ENCODE results near the gene STXBP6. TPM values are rescaled to one million over a fixed set of nuclear protein-coding genes. Genes with fewer than 3 reads are reported as not detected.

The STXBP6 gene
- total and polyA plus RNA-seq, 12 donors: 0.06 to 3.7 (median 0.68) TPM

DNA sequence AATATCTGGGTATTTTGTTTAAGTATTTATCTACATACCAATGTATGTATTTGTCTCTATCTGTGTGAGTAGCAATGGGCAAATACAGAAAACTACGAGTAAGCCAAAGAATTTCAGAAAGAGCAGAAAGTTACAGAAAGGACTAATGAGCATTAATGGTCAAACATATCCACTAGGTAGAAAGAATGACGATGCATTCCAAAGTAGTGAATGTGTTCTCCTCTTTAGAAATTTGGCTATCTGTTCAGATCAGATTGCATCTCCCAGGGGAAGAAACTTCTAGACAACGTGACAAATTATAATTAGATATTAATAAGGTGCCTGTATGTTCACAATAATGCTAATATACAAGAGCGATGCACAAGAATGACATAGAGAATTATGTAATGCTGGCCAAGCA, 221.5 kb downstream of the STXBP6 start:
- no peak for DNase-seq
- Histone ChIP-seq H3K9me3 (replicated peaks in 1 of 3) (no peaks in the 10 kb centered on the region), H3K27me3 (no peaks in the 10 kb centered on the region), H3K4me3 (no peak overlapping the region), H3K36me3 (replicated peaks in 1 of 2) (no peaks in the 10 kb centered on the region), H3K4me1 (replicated peaks in 1 of 2) (no peaks in the 10 kb centered on the region), H3K27ac (no peak overlapping the region)
- WGBS, 4 donors: 66 to 90% (median 79%) methylated on average over 4 of the region's 4 CpGs
- intact Hi-C loops (cut with DNase I): no loop called here
- TF ChIP-seq, protein P1, sequence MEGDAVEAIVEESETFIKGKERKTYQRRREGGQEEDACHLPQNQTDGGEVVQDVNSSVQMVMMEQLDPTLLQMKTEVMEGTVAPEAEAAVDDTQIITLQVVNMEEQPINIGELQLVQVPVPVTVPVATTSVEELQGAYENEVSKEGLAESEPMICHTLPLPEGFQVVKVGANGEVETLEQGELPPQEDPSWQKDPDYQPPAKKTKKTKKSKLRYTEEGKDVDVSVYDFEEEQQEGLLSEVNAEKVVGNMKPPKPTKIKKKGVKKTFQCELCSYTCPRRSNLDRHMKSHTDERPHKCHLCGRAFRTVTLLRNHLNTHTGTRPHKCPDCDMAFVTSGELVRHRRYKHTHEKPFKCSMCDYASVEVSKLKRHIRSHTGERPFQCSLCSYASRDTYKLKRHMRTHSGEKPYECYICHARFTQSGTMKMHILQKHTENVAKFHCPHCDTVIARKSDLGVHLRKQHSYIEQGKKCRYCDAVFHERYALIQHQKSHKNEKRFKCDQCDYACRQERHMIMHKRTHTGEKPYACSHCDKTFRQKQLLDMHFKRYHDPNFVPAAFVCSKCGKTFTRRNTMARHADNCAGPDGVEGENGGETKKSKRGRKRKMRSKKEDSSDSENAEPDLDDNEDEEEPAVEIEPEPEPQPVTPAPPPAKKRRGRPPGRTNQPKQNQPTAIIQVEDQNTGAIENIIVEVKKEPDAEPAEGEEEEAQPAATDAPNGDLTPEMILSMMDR (IDR thresholded peaks at IDR 0.05): no peak
- no peak for TF ChIP-seq POLR2A (IDR thresholded peaks at IDR 0.05)

GRCh38 chr14:24826390-24826789, 223.6 kb downstream of the STXBP6 start:
- intact Hi-C loops (cut with DNase I): no loop called here
- no peaks in the 10 kb centered on the region for H3K27me3 ChIP-seq
- H3K4me1 ChIP-seq (replicated peaks in 1 of 2): no peaks in the 10 kb centered on the region
- 78 to 82% (median 80%) methylated on average over 5 of the region's 5 CpGs for WGBS, 4 donors
- H3K36me3 ChIP-seq (replicated peaks in 1 of 2): no peaks in the 10 kb centered on the region
- DNase-seq: no peak
- no peak for TF ChIP-seq POLR2A (IDR thresholded peaks at IDR 0.05)
- TF ChIP-seq, protein P1 (IDR thresholded peaks at IDR 0.05): no peak
- H3K4me3 ChIP-seq: no peak overlapping the region
- H3K27ac ChIP-seq: no peak overlapping the region
- no peaks in the 10 kb centered on the region for H3K9me3 ChIP-seq (replicated peaks in 1 of 3)

DNA sequence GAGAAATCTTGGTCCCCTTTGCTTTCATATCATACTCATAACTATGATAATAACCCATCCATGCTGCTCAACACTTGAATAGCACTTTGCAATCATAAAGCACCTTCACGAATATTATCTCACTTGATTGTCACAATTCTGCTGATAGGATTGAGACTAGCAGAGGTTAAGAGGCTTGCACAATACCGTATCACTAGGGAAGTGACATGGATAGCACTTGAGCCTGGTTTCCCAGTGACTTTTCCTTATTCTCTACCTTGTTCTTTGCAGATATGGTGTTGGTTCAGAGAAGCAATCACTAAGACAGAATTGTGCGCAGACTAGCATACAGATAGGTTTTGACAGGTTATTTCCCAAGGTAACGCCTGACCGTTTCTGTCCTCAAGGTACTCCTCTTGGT, 229.3 kb downstream of the STXBP6 start:
- TF ChIP-seq, protein P1 (IDR thresholded peaks at IDR 0.05): no peak
- no peak for DNase-seq
- 83 to 90% (median 86%) methylated on average over 5 of the region's 5 CpGs for WGBS, 4 donors
- H3K36me3 ChIP-seq (replicated peaks in 1 of 2): no peaks in the 10 kb centered on the region
- H3K4me1 ChIP-seq (replicated peaks in 1 of 2): no peaks in the 10 kb centered on the region
- intact Hi-C loops (cut with DNase I): no loop called here
- H3K27ac ChIP-seq: no peak overlapping the region
- H3K9me3 ChIP-seq (replicated peaks in 1 of 3): no peaks in the 10 kb centered on the region
- no peaks in the 10 kb centered on the region for H3K27me3 ChIP-seq
- no peak overlapping the region for H3K4me3 ChIP-seq

DNA sequence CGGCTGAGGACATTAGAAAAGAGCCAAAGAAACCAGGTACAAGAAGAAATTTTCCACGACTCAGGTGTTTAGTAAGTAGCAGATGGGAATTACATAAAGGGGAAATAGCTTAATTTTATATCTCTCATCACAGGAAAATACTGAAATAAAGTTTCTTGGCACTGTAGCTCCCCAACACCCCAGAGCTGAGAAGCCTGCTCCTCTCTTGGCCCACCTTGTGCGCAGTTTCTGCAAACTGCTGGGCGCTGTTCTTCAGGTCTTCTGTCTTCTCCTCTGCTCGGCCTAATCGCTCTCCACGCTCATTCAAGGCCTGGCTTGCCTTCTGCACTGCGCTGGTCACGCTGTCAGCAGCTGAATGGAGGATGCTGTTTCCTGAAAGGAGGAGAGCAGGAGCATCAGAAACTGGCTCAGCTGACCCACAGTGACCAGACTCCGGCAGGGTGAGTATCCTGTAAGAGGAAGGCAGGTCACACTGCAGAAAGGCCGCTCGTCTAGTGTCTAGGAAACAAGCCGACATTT, 231.1 kb downstream of the STXBP6 start:
- 89 to 93% (median 91%) methylated on average over 13 of the region's 13 CpGs for WGBS, 4 donors
- no peak overlapping the region for H3K27ac ChIP-seq

More for the DNA sequence above, 231.1 kb downstream of the STXBP6 start:
- Histone ChIP-seq H3K36me3 (replicated peaks in 1 of 2) (no peaks in the 10 kb centered on the region), H3K9me3 (replicated peaks in 1 of 3) (no peaks in the 10 kb centered on the region), H3K4me3 (no peak overlapping the region), H3K27me3 (no peaks in the 10 kb centered on the region), H3K4me1 (replicated peaks in 1 of 2) (no peaks in the 10 kb centered on the region)
- DNase-seq: no peak
- TF ChIP-seq, protein P1 (IDR thresholded peaks at IDR 0.05): no peak
- no peak for TF ChIP-seq POLR2A (IDR thresholded peaks at IDR 0.05)
- intact Hi-C loops (cut with DNase I): no loop called here
